HG02852 (cell line): ENCODE results near the gene ADGRG7.

Experiments used
- ATAC-seq: cut with Tn5 transposase; IDR thresholded peaks from one replicate; pipeline ENCODE4 v1.9.1; 2021; ENCODE audit warnings: mild to moderate bottlenecking, moderate library complexity; ENCODE audit not compliant: unreplicated experiment

The ADGRG7 gene

GRCh38 chr3:100732435-100732834 lies 123.0 kb downstream of the ADGRG7 start:
- no peak for ATAC-seq

DNA sequence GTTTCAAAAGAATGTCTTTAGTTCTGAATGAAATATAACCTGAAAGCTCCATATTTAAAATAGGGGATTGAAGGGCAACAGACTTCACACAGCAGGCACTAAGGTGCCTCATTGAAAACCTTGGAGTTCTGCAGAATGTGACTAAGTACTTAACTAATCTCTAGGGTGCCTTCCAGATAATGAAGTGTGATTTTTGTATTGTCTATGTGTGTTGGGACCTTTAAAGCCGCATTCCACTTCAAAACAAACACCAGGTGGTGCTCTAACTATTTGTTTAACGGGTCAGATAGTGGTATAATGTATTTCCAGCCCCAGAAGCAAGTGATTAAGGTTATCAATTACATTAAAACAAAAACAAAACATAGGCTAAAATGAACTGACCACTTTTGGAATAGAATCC lies 127.9 kb downstream of the ADGRG7 start:
- ATAC-seq: no peak

GRCh38 chr3:100740207-100740606 lies 130.8 kb downstream of the ADGRG7 start:
- ATAC-seq: no peak

GRCh38 chr3:100743535-100743934 lies 134.1 kb downstream of the ADGRG7 start:
- ATAC-seq: no peak

- no peak for ATAC-seq
Measured at GRCh38 chr3:100744671-100745070, 135.3 kb downstream of the ADGRG7 start.
